ENCODE data around the gene ATP5ME.

GRCh38 chr4:622996-623913, 50.8 kb downstream of the ATP5ME start:
- TF ChIP-seq CTCF (IDR thresholded peaks at IDR 0.05; ENCODE audit: insufficient read depth, low read depth, low read length) (no peak), EZH2 (IDR thresholded peaks at IDR 0.05; ENCODE audit: insufficient read depth, low read length) (no peak)

All from astrocyte (in vitro differentiated cells and primary cell).